GM19452 (cell line): ENCODE results near the gene GPR83.
"Not testable (repeated sequence)": the region's sequence is repeated elsewhere in the genome, so short reads cannot be mapped to it uniquely, and the experiment has no call there.

Source experiments
- ATAC-seq: cut with Tn5 transposase; IDR thresholded peaks from one replicate; pipeline ENCODE4 v1.9.1; 2021; ENCODE audit not compliant: unreplicated experiment

The GPR83 gene

GRCh38 chr11:94400839-94401772 is at the start of gene GPR83:
TSS of gene GPR83 (minus strand) at chr11:94401419. CDS start at chr11:94401247, 172 bp downstream.
- no peak for ATAC-seq

DNA sequence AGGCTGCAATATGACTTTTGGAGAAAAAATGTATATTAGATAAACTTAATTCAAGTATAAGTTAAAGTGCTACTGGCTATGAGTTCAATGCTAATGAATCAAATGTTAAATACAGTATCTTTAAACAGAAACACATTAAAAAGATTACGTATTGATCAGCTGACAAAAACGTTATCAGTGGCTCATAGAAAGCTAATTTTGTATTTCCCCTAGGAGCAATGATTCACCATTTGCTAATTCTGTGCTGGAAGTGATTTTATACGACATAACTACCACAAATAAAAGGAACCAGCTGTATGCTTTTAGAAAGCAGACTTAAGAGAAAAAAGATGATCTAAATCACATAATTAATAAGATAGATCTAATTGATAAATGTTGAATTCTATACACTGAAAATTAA is 48.8 kb upstream of the GPR83 start:
- no peak for ATAC-seq

GRCh38 chr11:94449437-94449836 is 48.2 kb upstream of the GPR83 start:
- no peak for ATAC-seq

GRCh38 chr11:94449029-94449428 is 47.8 kb upstream of the GPR83 start:
- ATAC-seq, result no peak

- no peak for ATAC-seq
These were observed 45.9 kb upstream of the GPR83 start for GRCh38 chr11:94447149-94447548.

DNA sequence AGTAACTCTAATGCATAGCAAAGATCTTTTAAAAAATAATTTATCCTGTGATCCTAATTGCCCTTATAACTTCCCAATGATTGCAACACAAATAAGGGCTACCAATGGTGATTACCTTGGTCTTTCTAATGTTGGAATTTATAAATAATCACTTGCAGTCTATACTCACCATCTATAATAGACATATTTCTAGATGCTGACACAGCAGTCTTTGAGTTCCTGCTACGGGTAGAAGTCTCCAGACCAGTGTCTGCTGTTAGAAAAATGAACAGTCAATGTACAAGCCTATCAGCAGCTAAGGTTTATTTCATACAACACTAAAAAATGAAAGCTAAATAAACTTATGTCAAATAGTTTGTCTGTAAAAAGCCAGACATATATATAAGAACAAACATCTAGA is 44.4 kb upstream of the GPR83 start:
- no peak for ATAC-seq

DNA sequence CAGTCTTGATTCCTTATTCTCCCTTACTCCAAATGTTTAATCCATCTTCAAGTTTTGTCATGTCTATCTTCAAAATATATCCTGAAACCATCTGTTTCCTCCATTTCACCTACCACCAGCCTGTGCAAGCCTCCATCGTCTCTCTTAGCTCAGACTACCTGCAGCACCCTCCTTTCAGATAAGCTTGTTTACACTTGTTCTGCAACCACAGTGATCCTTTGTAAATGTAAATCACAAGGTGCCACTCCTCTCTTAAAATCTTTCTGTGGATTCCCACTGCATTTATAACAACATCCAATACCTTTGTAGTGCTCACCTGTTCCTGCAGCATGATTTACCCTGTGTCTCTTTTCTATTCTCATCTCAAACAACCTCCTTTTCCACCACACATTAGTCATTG is 31.8 kb upstream of the GPR83 start:
- no peak for ATAC-seq

GRCh38 chr11:94424662-94425061 is 23.4 kb upstream of the GPR83 start:
- ATAC-seq, result no peak

- ATAC-seq, result no peak
These were observed 22.8 kb upstream of the GPR83 start for GRCh38 chr11:94424011-94424410.

DNA sequence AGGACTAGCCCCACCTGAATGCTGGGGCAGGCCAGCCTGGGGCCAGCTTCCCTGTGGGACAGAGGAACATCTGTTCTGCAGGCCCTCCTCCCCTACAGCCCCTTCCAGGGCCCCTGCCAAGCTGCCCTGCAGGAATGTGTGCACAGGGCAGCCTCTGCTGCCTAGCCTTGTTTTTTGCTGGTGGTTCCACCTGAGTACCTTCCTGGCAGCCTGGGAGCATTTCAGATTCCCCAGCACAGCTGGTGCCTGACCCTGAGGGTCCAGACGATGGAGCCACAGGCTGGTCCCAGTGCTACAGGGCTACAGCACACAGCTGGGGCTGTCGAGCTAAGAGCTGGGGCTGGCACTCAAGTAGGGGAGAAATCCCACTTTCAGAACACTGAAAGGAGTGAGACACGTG is 22.3 kb upstream of the GPR83 start:
- no peak for ATAC-seq

GRCh38 chr11:94418123-94418765 is 17.0 kb upstream of the GPR83 start:
- no peak for ATAC-seq

- ATAC-seq, result no peak
These were observed 16.3 kb upstream of the GPR83 start for GRCh38 chr11:94417386-94417987.

DNA sequence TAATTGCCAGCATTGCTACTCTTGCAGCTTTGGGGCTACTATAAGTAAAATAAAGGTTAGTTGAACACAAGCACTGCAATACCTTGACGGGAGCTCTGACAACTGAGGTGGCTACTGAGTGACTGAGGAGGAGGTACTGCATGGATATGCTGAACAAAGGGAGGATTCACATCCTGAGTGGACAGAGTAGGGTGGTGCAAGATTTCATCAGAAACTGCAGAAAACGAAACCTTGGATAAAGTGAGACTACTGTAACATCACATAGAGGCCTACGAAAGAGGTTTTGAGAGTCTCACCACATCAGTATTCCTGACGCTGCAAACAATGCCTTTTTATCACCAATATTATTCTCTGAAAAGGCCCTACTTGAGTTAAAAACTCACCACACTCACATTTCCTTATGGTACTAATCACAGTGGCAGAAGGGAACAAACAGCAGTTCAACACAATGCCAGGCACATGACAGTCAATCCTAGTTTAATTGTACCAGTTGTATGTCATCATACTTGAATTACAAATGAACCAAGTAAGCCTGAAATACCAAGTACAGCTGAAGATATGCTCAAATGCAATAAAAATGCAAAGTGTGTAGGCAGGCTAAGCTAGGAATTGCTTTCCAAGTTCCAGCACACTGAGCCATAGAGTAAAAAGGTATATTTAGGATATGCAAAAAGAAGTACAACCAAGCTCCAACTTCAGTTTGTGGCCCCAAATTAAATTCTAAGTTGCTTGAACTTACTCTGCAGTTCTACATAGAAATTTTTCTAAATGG is 4.0 kb upstream of the GPR83 start:
- no peak for ATAC-seq

DNA sequence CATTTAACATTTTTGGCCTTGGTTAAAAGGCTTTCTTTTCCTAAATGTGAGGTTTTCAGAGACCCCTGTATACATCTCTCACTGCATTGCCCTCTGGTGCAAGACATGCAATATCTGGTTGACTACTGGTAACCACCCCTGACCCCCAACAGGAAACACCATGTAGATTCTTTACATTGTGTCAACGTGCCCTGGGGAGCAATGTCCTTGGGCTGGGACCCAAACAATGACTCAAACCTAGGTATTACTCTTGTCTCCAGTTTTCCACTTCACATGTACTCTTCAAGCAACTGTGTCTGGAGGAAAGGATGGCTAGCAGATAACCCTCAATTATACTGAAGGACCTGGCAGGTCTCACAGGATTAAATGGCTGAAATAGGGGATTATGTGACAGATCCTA is 1.1 kb upstream of the GPR83 start:
- no peak for ATAC-seq

- ATAC-seq, result no peak
These were observed 600 bp upstream of the GPR83 start for GRCh38 chr11:94401773-94402265.

GRCh38 chr11:94400457-94400838 is 771 bp downstream of the GPR83 start:
- no peak for ATAC-seq

DNA sequence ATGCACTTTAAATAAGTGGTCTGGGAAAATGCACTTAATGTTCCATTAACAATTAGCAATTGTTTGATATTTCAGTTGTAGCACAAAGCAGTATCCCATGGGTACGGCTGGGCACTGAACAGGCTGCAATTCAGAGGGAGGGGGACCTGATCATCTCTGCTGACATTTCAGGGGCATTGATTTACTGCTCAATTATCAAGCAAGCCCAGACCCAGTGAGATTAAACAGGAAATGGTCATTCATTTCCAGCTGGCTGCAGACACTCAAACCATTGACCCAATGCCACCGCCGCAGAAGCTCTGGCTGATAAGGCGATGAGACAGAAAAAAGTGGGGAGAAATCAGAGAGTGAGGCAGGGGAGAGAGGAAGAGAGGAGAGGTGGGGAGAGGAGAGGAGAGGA is 1.2 kb downstream of the GPR83 start:
- no peak for ATAC-seq

GRCh38 chr11:94398101-94398500 is 3.1 kb downstream of the GPR83 start:
- ATAC-seq, result no peak

DNA sequence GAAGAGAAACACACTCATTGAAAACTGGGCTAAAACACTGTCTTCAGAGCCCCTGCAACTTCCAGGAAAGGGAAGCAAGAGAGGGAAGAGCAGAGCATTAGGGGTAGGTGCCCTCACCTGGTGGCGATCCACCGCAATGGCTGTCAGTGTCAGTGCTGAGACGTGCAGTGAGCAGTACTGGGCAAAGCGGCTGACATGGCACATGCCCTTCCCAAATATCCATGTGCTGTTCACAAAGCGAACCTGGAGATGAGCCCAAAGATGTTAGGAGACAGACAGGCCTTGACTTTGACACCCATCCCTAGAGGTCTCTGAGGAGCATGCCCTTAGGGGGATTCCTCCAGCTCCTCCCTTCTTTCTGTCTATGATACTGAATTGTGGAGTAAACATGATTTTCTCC is 4.9 kb downstream of the GPR83 start:
- no peak for ATAC-seq

- ATAC-seq, result not testable (repeated sequence)
These were observed 9.3 kb downstream of the GPR83 start for GRCh38 chr11:94391937-94392336.

DNA sequence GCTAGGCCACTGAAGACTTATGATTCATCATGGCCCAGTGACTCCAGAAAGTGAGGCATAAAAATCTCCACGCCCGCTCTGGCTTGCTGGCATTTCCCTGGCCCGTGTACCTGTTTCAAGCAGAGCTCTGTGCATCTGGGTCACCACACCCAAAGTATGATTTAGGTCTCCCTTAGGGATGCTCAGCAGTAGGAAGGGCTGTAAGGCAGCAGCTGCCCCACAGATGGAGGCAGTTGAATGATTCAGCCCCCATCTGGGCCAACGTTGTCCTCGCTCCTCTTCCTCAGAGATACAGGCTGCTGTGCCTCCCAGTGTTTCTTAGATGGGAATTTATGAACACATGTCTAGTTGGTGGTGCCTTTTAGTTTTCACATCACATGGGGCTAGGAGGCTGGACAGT is 21.6 kb downstream of the GPR83 start:
- no peak for ATAC-seq
